ENCODE data around the gene ATP2B2. TPM values are rescaled to one million over a fixed set of nuclear protein-coding genes. Genes with fewer than 3 reads are reported as not detected.

Gene ATP2B2
- total RNA-seq, 1 experiment from 2014 or later, result not detected

GRCh38 chr3:10443272-10444109, 61.9 kb downstream of the ATP2B2 start:
- no peaks in the 10 kb centered on the region for H3K4me1 ChIP-seq
- intact Hi-C loops (cut with micrococcal nuclease; ENCODE audit: unreplicated experiment), result no loop called here
- Mint-ChIP-seq H3K4me3 (ENCODE audit: unreplicated experiment) (no peak overlapping the region), H3K4me1 (ENCODE audit: low read depth, unreplicated experiment) (no peaks in the 10 kb centered on the region), H3K27me3 (ENCODE audit: insufficient read depth, unreplicated experiment) (peaks cover 27% of the 10 kb centered on the region), H3K36me3 (ENCODE audit: insufficient read depth, unreplicated experiment) (no peaks in the 10 kb centered on the region), H3K27ac (ENCODE audit: unreplicated experiment) (no peak overlapping the region), H3K9me3 (ENCODE audit: unreplicated experiment) (no peaks in the 10 kb centered on the region)
- no peak for DNase-seq
- POLR2A ChIA-PET, result no interaction called here
- no peaks in the 10 kb centered on the region for H3K36me3 ChIP-seq (ENCODE audit: control insufficient read depth, insufficient read depth, low read length)
- no peaks in the 10 kb centered on the region for H3K9me3 ChIP-seq
- TF ChIP-seq CTCF (IDR thresholded peaks at IDR 0.05; ENCODE audit: insufficient read depth in 1 of 2, low read depth in 1 of 2, low read length in 1 of 2, severe bottlenecking in 1 of 2, unreplicated experiment in 1 of 2), result no peak
- no peak overlapping the region for H3K4me3 ChIP-seq (ENCODE audit: low read depth, low read length)
- no TSS peak for BruUV-seq (replicated peaks)
- CTCF ChIA-PET, result interaction anchor here (0.6 kb wide), 1 partner anchor 43 kb away, joined by 3 read pairs; no protein-coding TSS in a partner anchor
- no peaks in the 10 kb centered on the region; the same call in none of the 2 replicates for H3K27me3 ChIP-seq (replicated peaks; ENCODE audit: control insufficient read depth, insufficient read depth, low read length)

- Histone ChIP-seq H3K27me3 (replicated peaks; ENCODE audit: control insufficient read depth, insufficient read depth, low read length) (no peaks in the 10 kb centered on the region; the same call in none of the 2 replicates), H3K9me3 (no peaks in the 10 kb centered on the region), H3K4me1 (no peaks in the 10 kb centered on the region), H3K36me3 (ENCODE audit: control insufficient read depth, insufficient read depth, low read length) (no peaks in the 10 kb centered on the region), H3K4me3 (ENCODE audit: low read depth, low read length) (no peak overlapping the region)
- no TSS peak for BruUV-seq (replicated peaks)
- Mint-ChIP-seq H3K36me3 (ENCODE audit: insufficient read depth, unreplicated experiment) (no peaks in the 10 kb centered on the region), H3K27me3 (ENCODE audit: insufficient read depth, unreplicated experiment) (peaks cover 29% of the 10 kb centered on the region), H3K4me1 (ENCODE audit: low read depth, unreplicated experiment) (no peaks in the 10 kb centered on the region), H3K27ac (ENCODE audit: unreplicated experiment) (no peak overlapping the region), H3K9me3 (ENCODE audit: unreplicated experiment) (no peaks in the 10 kb centered on the region), H3K4me3 (ENCODE audit: unreplicated experiment) (no peak overlapping the region)
- ChIA-PET CTCF (no interaction called here), POLR2A (no interaction called here)
- TF ChIP-seq CTCF (IDR thresholded peaks at IDR 0.05; ENCODE audit: insufficient read depth in 1 of 2, low read depth in 1 of 2, low read length in 1 of 2, severe bottlenecking in 1 of 2, unreplicated experiment in 1 of 2), result no peak
- DNase-seq, result no peak
- intact Hi-C loops (cut with micrococcal nuclease; ENCODE audit: unreplicated experiment), result no loop called here
Measured at GRCh38 chr3:10442151-10442795, 63.1 kb downstream of the ATP2B2 start.

- Histone ChIP-seq H3K9me3 (no peaks in the 10 kb centered on the region), H3K4me3 (ENCODE audit: low read depth, low read length) (no peak overlapping the region), H3K36me3 (ENCODE audit: control insufficient read depth, insufficient read depth, low read length) (no peaks in the 10 kb centered on the region), H3K4me1 (no peaks in the 10 kb centered on the region), H3K27me3 (replicated peaks; ENCODE audit: control insufficient read depth, insufficient read depth, low read length) (no peaks in the 10 kb centered on the region; the same call in 1 of the 2 replicates)
- no peak for DNase-seq
- no peaks in the 10 kb centered on the region for H3K9me3 Mint-ChIP-seq (ENCODE audit: unreplicated experiment)
- intact Hi-C loops (cut with micrococcal nuclease; ENCODE audit: unreplicated experiment), result no loop called here
- POLR2A ChIA-PET, result no interaction called here
- H3K27ac Mint-ChIP-seq (ENCODE audit: unreplicated experiment), result no peak overlapping the region
- no peak overlapping the region for H3K4me3 Mint-ChIP-seq (ENCODE audit: unreplicated experiment)
- BruUV-seq (replicated peaks), result no TSS peak
- no peaks in the 10 kb centered on the region for H3K4me1 Mint-ChIP-seq (ENCODE audit: low read depth, unreplicated experiment)
- no peaks in the 10 kb centered on the region for H3K36me3 Mint-ChIP-seq (ENCODE audit: insufficient read depth, unreplicated experiment)
- peaks cover 22% of the 10 kb centered on the region for H3K27me3 Mint-ChIP-seq (ENCODE audit: insufficient read depth, unreplicated experiment)
- TF ChIP-seq CTCF (IDR thresholded peaks at IDR 0.05; ENCODE audit: insufficient read depth in 1 of 2, low read depth in 1 of 2, low read length in 1 of 2, severe bottlenecking in 1 of 2, unreplicated experiment in 1 of 2), result no peak
- CTCF ChIA-PET, result no interaction called here
Measured at GRCh38 chr3:10440684-10441083, 64.7 kb downstream of the ATP2B2 start.
